ENCODE results near the gene NEGR1. TPM values are rescaled to one million over a fixed set of nuclear protein-coding genes. Genes with fewer than 3 reads are reported as not detected.

The NEGR1 gene
- total RNA-seq, 4 donors from 2014 or later, result 14.5 to 50.8 (median 29.1) TPM

GRCh38 chr1:72177711-72178110, 104.6 kb downstream of the NEGR1 start:
- DNase-seq (ENCODE audit: low spot score) (no peak), ATAC-seq (ENCODE audit: low FRiP score) (no peak)
- TF ChIP-seq CTCF (IDR thresholded peaks at IDR 0.05), result no peak

- no peak for ATAC-seq (ENCODE audit: low FRiP score)
- TF ChIP-seq CTCF (IDR thresholded peaks at IDR 0.05), result no peak
- no peak for DNase-seq (ENCODE audit: low spot score)
Observed at GRCh38 chr1:72170246-72170645, 112.1 kb downstream of the NEGR1 start.

- TF ChIP-seq CTCF (IDR thresholded peaks at IDR 0.05), result no peak
- no peak for DNase-seq (ENCODE audit: low spot score)
- ATAC-seq (ENCODE audit: low FRiP score), result no peak
Observed at GRCh38 chr1:72166426-72166825, 115.9 kb downstream of the NEGR1 start.

GRCh38 chr1:72150508-72150907, 131.8 kb downstream of the NEGR1 start:
- TF ChIP-seq CTCF (IDR thresholded peaks at IDR 0.05), result no peak
- no peak for ATAC-seq (ENCODE audit: low FRiP score)
- DNase-seq (ENCODE audit: low spot score), result no peak

- ATAC-seq (ENCODE audit: low FRiP score), result no peak
- no peak for DNase-seq (ENCODE audit: low spot score)
- TF ChIP-seq CTCF (IDR thresholded peaks at IDR 0.05), result no peak
Observed at GRCh38 chr1:72141875-72142274, 140.5 kb downstream of the NEGR1 start.

- ATAC-seq (ENCODE audit: low FRiP score), result no peak
- no peak for DNase-seq (ENCODE audit: low spot score)
Observed at GRCh38 chr1:72140222-72140621, 142.1 kb downstream of the NEGR1 start.

More at GRCh38 chr1:72140222-72140621, 142.1 kb downstream of the NEGR1 start:
- no peak for TF ChIP-seq CTCF (IDR thresholded peaks at IDR 0.05)
